Lower lobe of right lung (tissue), 2 donors: ENCODE measurements around the gene EHHADH. TPM values are rescaled to one million over a fixed set of nuclear protein-coding genes. Genes with fewer than 3 reads are reported as not detected.

Experiments used
- ATAC-seq, 2 donors: fragments of 200-7000 bp; cut with Tn5 transposase; one replicate each; pipeline ENCODE4 v1.9.1; 2020 to 2022; ENCODE audit warnings: mild to moderate bottlenecking in 2 of 2, moderate library complexity in 2 of 2
- DNase-seq: peaks from one replicate; pipeline ENCODE4 v3.0.0-alpha.2; 2020
- H3K27ac ChIP-seq: fragments of 200-600 bp; one replicate; pipeline ENCODE4 v1.8.0; 2022
- H3K27me3 ChIP-seq: fragments of 200-600 bp; one replicate; pipeline ENCODE4 v1.8.0; 2022; ENCODE audit warnings: low read depth
- H3K36me3 ChIP-seq: fragments of 200-600 bp; one replicate; pipeline ENCODE4 v1.8.0; 2022; ENCODE audit warnings: mild to moderate bottlenecking
- H3K4me1 ChIP-seq: fragments of 200-600 bp; one replicate; pipeline ENCODE4 v1.8.0; 2022
- H3K4me3 ChIP-seq: fragments of 200-600 bp; one replicate; pipeline ENCODE4 v1.8.0; 2022; ENCODE audit warnings: mild to moderate bottlenecking
- H3K9me3 ChIP-seq: fragments of 200-600 bp; one replicate; pipeline ENCODE4 v1.8.0; 2022
- CTCF ChIP-seq: fragments of 200-600 bp; IDR thresholded peaks from one replicate; pipeline ENCODE4 v1.8.0; 2022; ENCODE audit warnings: antibody characterized with exemption, mild to moderate bottlenecking
- intact Hi-C: fragments of 100-400 bp; cut with DNase I; formaldehyde crosslinking; loops from one replicate; pipeline ENCODE4 v1.11.0; 2022
- total RNA-seq: library from RNA; stranded (reverse); fragmentation: NEBNext Ultra II Directional; extraction: Animal tissue kit (Norgen Biotek cat#: 25700); gene quantifications from one replicate; pipeline ENCODE4 v1.2.1, GENCODE V29; 2021
- donor health status: DM: no; HTN: yes; CAD: no; lungs with severe emphysema.

EHHADH gene
- total RNA-seq, 1 donor from 2014 or later: 11.5 TPM

DNA sequence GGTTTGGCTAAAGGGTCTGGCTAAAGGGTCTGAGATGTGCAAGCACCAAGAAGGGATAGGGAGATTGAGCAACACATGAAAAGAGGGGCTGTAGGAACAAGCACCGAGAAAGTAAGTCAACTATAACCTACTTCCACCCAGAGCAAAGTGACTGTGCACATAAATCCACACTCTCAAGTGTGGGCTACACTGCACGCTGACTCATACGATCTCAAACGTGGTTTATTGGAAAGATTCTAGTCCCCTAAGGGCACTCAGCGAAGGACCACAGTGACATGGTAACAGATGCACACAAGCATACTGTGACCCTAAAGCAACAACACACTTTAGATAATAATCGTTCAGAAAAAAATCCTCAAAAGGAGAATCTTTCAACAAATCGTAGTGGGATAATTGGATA lies 48.0 kb downstream of the EHHADH start:
- no peaks in the 10 kb centered on the region for H3K27me3 ChIP-seq
- intact Hi-C loops: no loop called here
- ATAC-seq: no peak
- H3K36me3 ChIP-seq: peaks cover 11% of the 10 kb centered on the region
- DNase-seq: no peak
- no peaks in the 10 kb centered on the region for H3K4me1 ChIP-seq
- H3K27ac ChIP-seq: no peak overlapping the region
- no peak overlapping the region for H3K4me3 ChIP-seq
- no peaks in the 10 kb centered on the region for H3K9me3 ChIP-seq
- no peak for TF ChIP-seq CTCF

- Histone ChIP-seq H3K36me3 (peaks cover 11% of the 10 kb centered on the region), H3K27me3 (no peaks in the 10 kb centered on the region), H3K27ac (no peak overlapping the region), H3K4me1 (no peaks in the 10 kb centered on the region), H3K4me3 (no peak overlapping the region), H3K9me3 (no peaks in the 10 kb centered on the region)
- no peak for TF ChIP-seq CTCF
- intact Hi-C loops: no loop called here
- no peak for DNase-seq
- no peak for ATAC-seq
These were observed 49.0 kb downstream of the EHHADH start for GRCh38 chr3:185204894-185205293.

- intact Hi-C loops: no loop called here
- no peak overlapping the region for H3K27ac ChIP-seq
- DNase-seq (no peak), ATAC-seq (no peak)
- H3K4me1 ChIP-seq: no peaks in the 10 kb centered on the region
- no peak for TF ChIP-seq CTCF
- H3K36me3 ChIP-seq: peaks cover 11% of the 10 kb centered on the region
- H3K9me3 ChIP-seq: no peaks in the 10 kb centered on the region
- no peak overlapping the region for H3K4me3 ChIP-seq
- no peaks in the 10 kb centered on the region for H3K27me3 ChIP-seq
These were observed 53.2 kb downstream of the EHHADH start for GRCh38 chr3:185200639-185201038.

DNA sequence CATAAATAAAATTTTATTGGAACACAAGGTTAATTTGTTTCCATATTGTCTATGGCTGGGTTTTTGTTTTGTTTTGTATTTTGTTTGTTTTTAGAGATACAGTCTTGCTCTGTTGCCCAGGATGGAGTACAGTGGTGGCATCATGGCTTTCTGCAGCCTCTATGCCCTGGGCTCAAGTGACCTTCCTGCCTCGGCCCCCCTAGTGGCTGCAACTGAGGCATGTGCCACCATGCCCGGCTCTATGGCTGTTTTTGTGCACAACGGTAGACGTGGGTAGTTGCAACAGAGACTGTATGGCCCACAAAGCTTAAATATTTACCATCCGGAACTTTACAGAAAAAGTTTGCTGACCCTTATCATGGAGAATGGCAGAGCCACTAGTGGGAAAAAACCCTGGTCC lies 54.2 kb downstream of the EHHADH start:
- DNase-seq: no peak
- intact Hi-C loops: no loop called here
- Histone ChIP-seq H3K27ac (no peak overlapping the region), H3K27me3 (no peaks in the 10 kb centered on the region), H3K36me3 (peaks cover 11% of the 10 kb centered on the region), H3K4me3 (no peak overlapping the region), H3K4me1 (no peaks in the 10 kb centered on the region), H3K9me3 (no peaks in the 10 kb centered on the region)
- TF ChIP-seq CTCF: no peak
- no peak for ATAC-seq

GRCh38 chr3:185199206-185199605 lies 54.6 kb downstream of the EHHADH start:
- H3K27me3 ChIP-seq: no peaks in the 10 kb centered on the region
- peaks cover 7% of the 10 kb centered on the region for H3K36me3 ChIP-seq
- H3K4me3 ChIP-seq: no peak overlapping the region
- no peak overlapping the region for H3K27ac ChIP-seq
- no peaks in the 10 kb centered on the region for H3K4me1 ChIP-seq
- H3K9me3 ChIP-seq: no peaks in the 10 kb centered on the region
- DNase-seq (no peak), ATAC-seq (no peak)
- TF ChIP-seq CTCF: no peak
- intact Hi-C loops: no loop called here

DNA sequence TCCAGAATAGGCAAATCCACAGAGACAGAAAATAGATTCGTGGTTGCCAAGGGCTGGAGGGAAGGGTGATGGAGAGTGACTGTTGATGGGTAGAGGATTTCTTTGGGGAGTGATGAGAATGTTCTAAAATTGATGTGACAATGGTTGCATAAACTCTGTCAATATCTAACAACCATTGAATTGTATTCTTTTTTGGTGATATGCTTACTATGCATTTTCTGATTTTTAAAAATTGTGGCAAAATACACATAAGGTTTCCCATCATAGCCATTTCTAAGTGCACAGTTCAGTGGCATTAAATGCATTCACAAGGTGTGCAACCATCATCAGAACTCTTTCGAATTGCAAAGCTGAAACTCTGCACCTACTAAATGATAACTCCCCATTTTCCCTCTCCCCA lies 56.8 kb downstream of the EHHADH start:
- TF ChIP-seq CTCF: no peak
- Histone ChIP-seq H3K4me1 (no peaks in the 10 kb centered on the region), H3K4me3 (no peak overlapping the region), H3K27ac (no peak overlapping the region), H3K27me3 (no peaks in the 10 kb centered on the region), H3K9me3 (no peaks in the 10 kb centered on the region), H3K36me3 (peaks cover 14% of the 10 kb centered on the region)
- no peak for ATAC-seq
- intact Hi-C loops: no loop called here
- no peak for DNase-seq
